ENCODE results near the gene B4GALNT2.
"Not testable (repeated sequence)": the region's sequence is repeated elsewhere in the genome, so short reads cannot be mapped to it uniquely, and the experiment has no call there.

The B4GALNT2 gene

DNA sequence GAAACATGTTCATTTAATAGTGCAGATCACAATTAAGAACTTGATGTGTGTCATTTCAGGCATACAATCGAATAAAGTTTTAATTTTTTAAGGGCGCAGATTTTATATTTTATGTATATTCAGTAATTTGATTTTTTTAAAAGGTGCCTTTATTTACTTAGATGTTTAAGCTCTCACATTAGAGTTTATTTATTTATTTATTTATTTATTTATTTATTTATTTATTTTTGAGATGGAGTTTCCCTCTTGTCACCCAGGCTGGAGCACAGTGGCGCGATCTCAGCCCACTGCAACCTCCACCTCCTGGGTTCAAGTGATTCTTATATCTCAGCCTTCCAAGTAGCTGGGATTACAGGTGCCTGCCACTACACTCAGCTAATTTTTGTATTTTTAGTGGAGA is 3.8 kb downstream of the B4GALNT2 start:
- no peak overlapping the region for H3K4me3 ChIP-seq
- no peak overlapping the region for H3K27ac ChIP-seq
- H3K27me3 ChIP-seq, result peaks cover 22% of the 10 kb centered on the region
- TF ChIP-seq Cebpa-rat (IDR thresholded peaks at IDR 0.05), result no peak
- no peaks in the 10 kb centered on the region for H3K4me1 ChIP-seq
- H3K4me2 ChIP-seq, result no peak overlapping the region
- H4K20me1 ChIP-seq, result no peaks in the 10 kb centered on the region
- H3K9me3 ChIP-seq, result peaks cover 21% of the 10 kb centered on the region
- H3K9ac ChIP-seq, result no peak overlapping the region
- no peaks in the 10 kb centered on the region for H3K36me3 ChIP-seq

DNA sequence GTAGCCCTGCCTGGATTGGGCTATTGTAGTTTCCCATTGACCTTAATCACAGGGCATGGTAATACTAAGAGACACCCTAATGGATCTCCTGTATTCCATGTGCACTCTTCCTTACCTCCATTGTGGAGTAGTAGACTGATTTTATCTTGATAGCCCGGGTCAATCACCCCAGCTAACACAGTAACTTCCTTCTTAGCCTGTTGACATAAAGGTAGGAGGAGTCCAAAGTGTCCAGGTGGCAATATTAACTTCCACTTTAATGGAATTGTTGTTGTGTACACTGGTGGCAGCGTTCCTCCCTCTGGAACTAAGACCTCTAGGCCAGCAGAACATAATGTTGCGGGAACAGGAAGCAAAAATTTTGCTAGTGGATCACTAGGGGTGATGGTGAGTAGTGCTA is 13.1 kb downstream of the B4GALNT2 start:
- H3K9me3 ChIP-seq, H3K9ac ChIP-seq: not testable (repeated sequence)

DNA sequence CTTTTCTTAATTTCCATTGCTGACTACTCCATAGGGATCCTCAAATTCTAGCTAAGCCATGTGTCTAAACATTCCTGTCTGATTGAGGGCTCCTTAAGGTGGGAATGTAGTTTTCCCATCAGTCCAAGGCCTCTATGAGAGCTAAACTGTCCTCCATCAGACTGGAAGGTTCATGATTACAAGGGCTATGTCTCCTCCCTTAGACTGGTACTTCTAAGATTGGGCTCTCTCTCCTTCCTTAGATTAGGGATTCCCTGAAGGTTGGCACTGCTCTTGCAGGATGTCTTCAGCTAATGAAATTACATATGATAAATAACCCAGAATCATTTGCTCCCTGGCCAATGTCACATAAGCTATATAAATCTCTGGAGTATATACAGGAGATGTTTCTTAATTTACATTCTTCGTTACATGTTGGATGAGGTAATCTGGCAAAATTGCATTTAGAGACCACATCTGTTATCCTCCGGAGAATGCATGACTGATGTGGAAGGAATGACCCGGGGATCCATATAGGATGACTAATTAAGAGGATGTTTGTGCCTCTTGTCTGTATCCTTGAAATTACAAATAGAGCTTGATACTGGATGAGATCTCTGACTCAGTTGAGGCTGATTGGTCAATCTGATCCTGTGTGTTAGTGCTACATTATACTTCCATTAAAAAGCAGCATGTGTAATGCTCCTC is 14.2 kb downstream of the B4GALNT2 start:
- H4K20me1 ChIP-seq, result no peaks in the 10 kb centered on the region
- no peaks in the 10 kb centered on the region for H3K9me3 ChIP-seq
- H3K9ac ChIP-seq, result no peak overlapping the region
- no peaks in the 10 kb centered on the region for H3K27me3 ChIP-seq
- no peak for TF ChIP-seq Cebpa-rat (IDR thresholded peaks at IDR 0.05)
- no peak overlapping the region for H3K4me2 ChIP-seq
- no peak overlapping the region for H3K27ac ChIP-seq
- no peaks in the 10 kb centered on the region for H3K4me1 ChIP-seq
- H3K36me3 ChIP-seq, result no peaks in the 10 kb centered on the region
- no peak overlapping the region for H3K4me3 ChIP-seq

More for the DNA sequence above, 13.1 kb downstream of the B4GALNT2 start:
- H4K20me1 ChIP-seq, H3K27me3 ChIP-seq, H3K4me2 ChIP-seq, H3K4me1 ChIP-seq, H3K27ac ChIP-seq, H3K36me3 ChIP-seq, H3K4me3 ChIP-seq: not testable (repeated sequence)

DNA sequence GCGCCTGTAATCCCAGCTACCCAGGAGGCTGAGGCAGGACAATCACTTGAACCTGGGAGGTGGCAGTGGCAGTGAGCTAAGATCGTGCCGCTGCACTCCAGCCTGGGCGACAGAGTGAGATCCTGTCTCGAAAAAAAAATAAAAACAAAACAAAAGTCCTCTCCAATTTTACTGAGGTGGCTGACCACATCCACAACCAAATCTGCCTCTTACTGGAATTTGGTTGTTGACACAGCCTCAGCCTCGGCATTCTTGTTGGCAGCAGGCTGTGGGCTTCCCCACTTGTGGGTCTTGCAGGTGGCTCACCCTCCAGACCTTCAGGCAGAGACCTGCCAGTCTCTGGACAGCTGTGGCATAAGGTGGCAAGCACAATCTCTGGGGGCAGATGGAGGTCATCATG is 15.6 kb downstream of the B4GALNT2 start:
- Histone ChIP-seq H3K4me1 (no peaks in the 10 kb centered on the region), H3K4me3 (no peak overlapping the region), H3K27me3 (no peaks in the 10 kb centered on the region), H4K20me1 (no peaks in the 10 kb centered on the region), H3K9me3 (no peaks in the 10 kb centered on the region), H3K36me3 (no peaks in the 10 kb centered on the region), H3K9ac (no peak overlapping the region), H3K27ac (no peak overlapping the region), H3K4me2 (no peak overlapping the region)
- no peak for TF ChIP-seq Cebpa-rat (IDR thresholded peaks at IDR 0.05)

DNA sequence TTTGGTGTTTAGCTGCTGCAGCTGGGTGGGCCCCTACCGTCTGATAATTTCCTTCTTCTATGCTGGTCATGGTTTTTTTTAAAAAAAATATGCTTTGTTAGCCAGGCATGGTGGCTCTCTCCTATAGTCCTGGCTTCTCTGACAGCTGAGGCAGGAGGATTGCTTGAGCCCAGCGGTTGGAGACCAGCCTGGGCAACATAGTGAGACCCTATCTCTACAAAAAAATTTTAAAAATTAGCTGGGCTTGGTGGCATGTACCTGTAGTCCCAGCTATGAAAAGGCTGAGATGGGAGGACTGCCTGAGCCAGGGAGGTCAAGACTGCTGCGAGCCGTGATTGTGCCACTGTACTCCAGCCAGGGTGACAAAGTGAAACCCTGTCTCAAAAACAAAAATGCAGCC is 19.4 kb downstream of the B4GALNT2 start:
- H3K27ac ChIP-seq, result no peak overlapping the region
- no peaks in the 10 kb centered on the region for H3K4me1 ChIP-seq
- H3K4me2 ChIP-seq, result no peak overlapping the region
- no peaks in the 10 kb centered on the region for H4K20me1 ChIP-seq
- H3K27me3 ChIP-seq, result no peaks in the 10 kb centered on the region
- H3K36me3 ChIP-seq, result no peaks in the 10 kb centered on the region
- H3K9me3 ChIP-seq, result no peaks in the 10 kb centered on the region
- TF ChIP-seq Cebpa-rat (IDR thresholded peaks at IDR 0.05), result no peak
- H3K4me3 ChIP-seq, result no peak overlapping the region
- no peak overlapping the region for H3K9ac ChIP-seq

DNA sequence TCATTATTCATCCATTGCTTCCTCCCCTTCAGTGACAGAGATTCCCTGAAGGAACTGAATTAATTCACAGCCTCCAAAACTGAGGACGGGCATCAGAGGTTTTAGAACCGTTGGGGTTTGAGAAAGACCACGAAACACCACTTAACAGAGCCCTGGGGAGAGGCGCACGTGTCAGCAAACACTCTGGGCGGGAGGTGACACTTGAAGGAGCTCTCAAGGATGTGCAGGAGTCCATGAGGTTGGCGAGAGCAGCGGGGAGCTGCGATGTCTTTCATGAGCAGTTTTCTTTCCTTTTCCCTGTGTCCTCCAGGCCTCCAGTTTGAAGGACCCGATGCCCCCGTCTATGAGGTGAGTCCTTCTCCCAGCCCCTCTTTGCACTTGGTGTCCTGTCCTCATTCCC is 23.7 kb downstream of the B4GALNT2 start:
- no peak for TF ChIP-seq Cebpa-rat (IDR thresholded peaks at IDR 0.05)
- Histone ChIP-seq H3K4me3 (no peak overlapping the region), H4K20me1 (no peaks in the 10 kb centered on the region), H3K27ac (no peak overlapping the region), H3K36me3 (no peaks in the 10 kb centered on the region), H3K27me3 (no peaks in the 10 kb centered on the region), H3K9ac (no peak overlapping the region), H3K4me1 (no peaks in the 10 kb centered on the region), H3K9me3 (no peaks in the 10 kb centered on the region), H3K4me2 (no peak overlapping the region)

DNA sequence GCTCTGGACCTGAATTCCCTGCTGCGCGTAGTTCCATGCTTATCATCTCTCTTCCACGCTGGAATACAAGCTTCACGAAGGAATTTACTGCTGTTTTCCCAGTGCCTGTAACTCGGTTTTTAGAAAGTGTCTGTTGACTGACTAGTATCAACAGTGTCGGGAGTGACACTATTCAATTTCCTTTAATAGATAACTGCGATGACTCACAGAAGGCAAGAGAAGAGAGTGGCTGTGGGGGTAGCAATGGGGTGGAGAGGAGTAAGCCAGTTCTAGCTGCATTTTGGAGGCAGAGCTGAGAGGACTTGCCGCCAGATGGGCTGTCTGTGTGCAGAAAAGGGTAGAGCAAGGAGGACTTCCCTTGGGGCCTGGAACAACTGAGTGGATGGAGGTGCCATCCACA is 25.2 kb downstream of the B4GALNT2 start:
- Histone ChIP-seq H3K4me1 (no peaks in the 10 kb centered on the region), H4K20me1 (no peaks in the 10 kb centered on the region), H3K4me2 (no peak overlapping the region), H3K27ac (no peak overlapping the region), H3K9me3 (no peaks in the 10 kb centered on the region), H3K27me3 (no peaks in the 10 kb centered on the region), H3K36me3 (no peaks in the 10 kb centered on the region), H3K9ac (no peak overlapping the region), H3K4me3 (no peak overlapping the region)
- no peak for TF ChIP-seq Cebpa-rat (IDR thresholded peaks at IDR 0.05)

DNA sequence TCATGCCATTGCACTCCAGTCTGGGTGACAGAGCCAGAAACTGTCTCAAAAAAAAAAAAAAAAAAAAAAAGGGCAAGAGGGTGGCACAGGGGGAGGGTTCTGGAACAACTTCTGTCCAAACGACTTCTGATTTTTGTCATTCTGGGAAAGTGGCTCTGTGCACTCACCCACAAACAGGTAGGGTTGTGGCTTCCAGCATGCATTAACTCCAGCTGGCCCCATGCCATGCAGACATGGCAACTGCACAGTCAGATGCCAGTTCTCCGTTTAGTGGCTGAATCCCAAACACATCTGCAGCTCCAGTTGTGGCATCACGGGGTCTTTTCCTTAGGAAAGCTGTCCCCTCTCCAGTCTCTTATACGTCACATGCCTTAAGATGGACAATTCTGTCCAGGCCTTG is 30.3 kb downstream of the B4GALNT2 start:
- no peaks in the 10 kb centered on the region for H3K4me1 ChIP-seq
- no peak overlapping the region for H3K4me2 ChIP-seq
- no peak overlapping the region for H3K4me3 ChIP-seq
- H4K20me1 ChIP-seq, result no peaks in the 10 kb centered on the region
- H3K36me3 ChIP-seq, result no peaks in the 10 kb centered on the region
- no peak overlapping the region for H3K27ac ChIP-seq
- no peak for TF ChIP-seq Cebpa-rat (IDR thresholded peaks at IDR 0.05)
- H3K9ac ChIP-seq, result no peak overlapping the region
- H3K9me3 ChIP-seq, result no peaks in the 10 kb centered on the region
- H3K27me3 ChIP-seq, result no peaks in the 10 kb centered on the region

DNA sequence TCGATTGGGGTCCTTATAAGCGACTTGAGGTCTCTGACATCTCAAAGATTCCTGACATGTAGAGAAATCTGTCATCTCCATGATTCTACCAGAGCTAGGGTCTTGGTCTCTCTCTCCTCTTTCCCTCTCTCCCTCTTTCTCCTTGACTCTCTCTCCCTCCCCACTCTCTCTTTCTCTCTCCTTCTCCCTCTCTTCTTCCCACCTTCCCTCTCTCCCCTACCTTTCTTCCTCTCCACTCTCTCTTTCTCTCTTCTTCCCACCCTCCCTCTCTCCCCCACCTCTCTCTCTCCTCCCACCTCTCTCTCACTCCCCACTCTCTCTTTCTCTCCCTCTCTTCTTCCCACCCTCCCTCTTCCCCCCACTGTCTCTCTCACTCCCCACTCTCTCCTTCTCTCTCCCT is 32.6 kb downstream of the B4GALNT2 start:
- Histone ChIP-seq H3K27ac (no peak overlapping the region), H3K4me2 (no peak overlapping the region), H3K4me3 (no peak overlapping the region), H3K4me1 (no peaks in the 10 kb centered on the region), H3K9ac (no peak overlapping the region), H3K27me3 (no peaks in the 10 kb centered on the region), H4K20me1 (no peaks in the 10 kb centered on the region), H3K9me3 (peaks cover 3% of the 10 kb centered on the region), H3K36me3 (no peaks in the 10 kb centered on the region)
- TF ChIP-seq Cebpa-rat (IDR thresholded peaks at IDR 0.05), result no peak

DNA sequence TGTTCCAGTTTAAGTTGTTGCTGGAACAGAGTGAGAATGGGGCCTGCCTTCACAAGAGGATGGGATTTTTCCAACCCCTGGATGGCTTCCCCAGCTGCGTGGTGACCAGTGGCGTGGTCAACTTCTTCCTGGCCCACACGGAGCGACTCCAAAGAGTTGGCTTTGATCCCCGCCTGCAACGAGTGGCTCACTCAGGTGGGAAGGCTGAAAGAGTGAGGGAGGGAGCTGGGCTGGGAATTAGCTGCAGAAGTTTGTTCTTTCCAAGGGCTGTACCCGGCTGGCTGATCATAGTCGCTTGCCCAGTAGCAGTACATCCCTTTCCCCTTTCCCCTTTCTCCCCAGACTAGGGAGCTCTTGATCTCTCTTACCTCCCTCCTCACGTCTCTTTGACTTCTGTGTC is 36.1 kb downstream of the B4GALNT2 start:
- no peaks in the 10 kb centered on the region for H3K27me3 ChIP-seq
- H3K4me3 ChIP-seq, result no peak overlapping the region
- no peak overlapping the region for H3K4me2 ChIP-seq
- H4K20me1 ChIP-seq, result no peaks in the 10 kb centered on the region
- no peaks in the 10 kb centered on the region for H3K4me1 ChIP-seq
- no peak for TF ChIP-seq Cebpa-rat (IDR thresholded peaks at IDR 0.05)
- no peaks in the 10 kb centered on the region for H3K36me3 ChIP-seq
- H3K9me3 ChIP-seq, result peaks cover 24% of the 10 kb centered on the region
- no peak overlapping the region for H3K9ac ChIP-seq
- no peak overlapping the region for H3K27ac ChIP-seq

DNA sequence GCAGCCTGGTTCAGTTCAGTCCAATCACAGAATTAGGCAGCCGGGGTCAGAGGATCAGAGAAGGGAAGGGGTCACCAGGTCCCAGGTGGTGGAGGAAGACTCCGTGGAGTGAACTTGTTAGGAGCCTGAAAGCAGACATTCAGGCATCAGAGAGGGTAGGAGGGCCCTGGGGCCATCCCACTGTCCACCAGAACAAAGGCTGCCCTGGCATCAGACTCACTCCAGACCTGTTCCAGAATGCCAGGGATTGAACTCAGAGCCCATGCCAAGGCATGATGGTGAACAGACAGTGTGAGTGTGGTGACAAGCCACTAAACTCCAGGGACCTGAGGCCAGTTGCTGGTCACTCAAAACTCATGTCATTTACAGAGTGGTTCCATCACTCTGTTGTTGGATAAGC is 37.6 kb downstream of the B4GALNT2 start:
- no peak for TF ChIP-seq Cebpa-rat (IDR thresholded peaks at IDR 0.05)
- Histone ChIP-seq H3K4me1 (no peaks in the 10 kb centered on the region), H4K20me1 (no peaks in the 10 kb centered on the region), H3K9me3 (peaks cover 39% of the 10 kb centered on the region), H3K9ac (no peak overlapping the region), H3K27me3 (no peaks in the 10 kb centered on the region), H3K4me3 (no peak overlapping the region), H3K4me2 (no peak overlapping the region), H3K27ac (no peak overlapping the region), H3K36me3 (no peaks in the 10 kb centered on the region)

DNA sequence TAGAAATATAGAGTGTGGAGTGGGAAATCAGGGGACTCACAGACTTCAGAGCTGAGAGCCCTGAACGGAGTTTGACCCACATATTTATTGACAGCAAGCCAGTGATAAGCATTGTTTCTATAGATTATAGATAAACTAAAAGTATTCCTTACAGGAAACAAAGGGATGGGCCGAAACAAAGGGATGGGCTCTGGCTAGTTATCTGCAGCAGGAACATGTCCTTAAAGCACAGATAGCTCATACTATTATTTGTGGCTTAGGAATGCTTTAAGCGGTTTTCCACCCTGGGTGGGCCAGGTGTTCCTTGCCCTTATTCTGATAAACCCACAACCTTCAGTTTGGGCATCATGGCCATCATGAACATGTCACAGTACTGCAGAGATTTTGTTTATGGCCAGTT is 38.1 kb downstream of the B4GALNT2 start:
- H4K20me1 ChIP-seq, H3K4me2 ChIP-seq, H3K27ac ChIP-seq, H3K36me3 ChIP-seq, H3K4me1 ChIP-seq, H3K4me3 ChIP-seq, H3K27me3 ChIP-seq, H3K9ac ChIP-seq: not testable (repeated sequence)
- peaks cover 44% of the 10 kb centered on the region for H3K9me3 ChIP-seq

DNA sequence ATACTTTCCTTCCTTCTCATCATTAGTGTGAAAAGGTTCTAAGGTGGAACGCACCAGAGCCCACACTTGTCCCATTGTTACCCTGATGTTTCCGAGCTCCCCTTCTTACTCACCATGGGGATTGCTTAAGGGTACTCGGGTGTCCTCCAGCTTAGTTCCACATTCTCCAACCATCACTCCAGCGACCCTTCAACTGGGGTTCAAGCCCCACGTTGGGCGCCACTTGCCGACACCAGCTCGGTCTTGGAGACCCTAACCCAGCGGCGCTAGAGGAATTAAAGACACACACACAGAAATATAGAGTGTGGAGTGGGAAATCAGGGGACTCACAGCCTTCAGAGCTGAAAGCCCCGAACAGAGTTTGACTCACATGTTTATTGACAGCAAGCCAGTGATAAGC is 43.4 kb downstream of the B4GALNT2 start:
- not testable (repeated sequence) for H3K4me3 ChIP-seq, H3K9ac ChIP-seq, H3K27me3 ChIP-seq, H4K20me1 ChIP-seq, H3K4me1 ChIP-seq, H3K27ac ChIP-seq, H3K36me3 ChIP-seq, H3K4me2 ChIP-seq
- H3K9me3 ChIP-seq, result peaks cover 62% of the 10 kb centered on the region
